ENCODE measurements around the gene SHKBP1.

SHKBP1 gene

DNA sequence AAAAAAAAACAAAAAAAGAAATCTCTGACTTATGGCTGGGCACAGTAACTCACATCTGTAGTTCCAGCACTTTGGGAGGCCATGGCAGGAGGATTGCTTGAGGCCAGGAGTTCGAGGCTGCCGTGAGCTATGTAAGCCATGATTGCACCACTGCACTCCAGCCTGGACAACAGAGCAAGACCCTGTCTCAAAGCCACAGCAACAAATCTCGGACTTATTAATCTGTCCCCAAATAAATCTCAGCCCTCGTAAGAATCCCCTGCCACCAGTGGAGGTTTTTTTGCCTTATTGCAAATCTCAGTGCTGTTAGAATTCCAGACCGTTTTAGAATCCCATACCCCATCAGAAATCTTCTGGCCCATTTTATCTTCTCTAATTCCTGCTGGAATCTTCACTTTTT is 4.9 kb downstream of the SHKBP1 start:
- TF ChIP-seq POLR2AphosphoS5 (IDR thresholded peaks at IDR 0.05; ENCODE audit: low read depth, low read length) (no peak), TAF1 (IDR thresholded peaks at IDR 0.05; ENCODE audit: borderline replicate concordance, low read depth, low read length) (no peak)
- DNase-seq (ENCODE audit: insufficient read length): no peak
- FAIRE-seq: no peak

DNA sequence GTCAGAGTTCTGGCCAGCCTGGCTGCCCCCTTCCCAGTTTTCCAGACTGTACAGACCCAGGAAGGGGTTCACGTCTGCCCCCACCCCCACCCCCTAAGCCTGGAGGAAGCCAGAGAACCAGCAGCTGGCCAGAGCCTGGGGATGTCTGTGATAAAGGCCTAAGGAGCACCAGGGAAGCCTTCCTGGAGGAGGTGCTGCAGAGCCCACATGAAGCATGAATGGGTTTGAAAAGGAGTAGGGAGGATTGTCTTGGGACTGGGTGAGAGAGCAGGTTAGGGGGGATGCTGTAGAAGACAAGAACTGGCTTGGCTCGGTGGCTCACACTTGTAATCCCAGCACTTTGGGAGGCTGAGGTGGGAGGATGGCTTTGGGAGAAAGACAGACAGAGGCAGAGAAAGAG is 5.8 kb downstream of the SHKBP1 start:
- FAIRE-seq: no peak
- TF ChIP-seq POLR2A (IDR thresholded peaks at IDR 0.05; ENCODE audit: low read depth, low read length): no peak
- no peak for TF ChIP-seq POLR2AphosphoS5 (IDR thresholded peaks at IDR 0.05; ENCODE audit: low read depth, low read length)
- no peak for TF ChIP-seq TAF1 (IDR thresholded peaks at IDR 0.05; ENCODE audit: borderline replicate concordance, low read depth, low read length)

DNA sequence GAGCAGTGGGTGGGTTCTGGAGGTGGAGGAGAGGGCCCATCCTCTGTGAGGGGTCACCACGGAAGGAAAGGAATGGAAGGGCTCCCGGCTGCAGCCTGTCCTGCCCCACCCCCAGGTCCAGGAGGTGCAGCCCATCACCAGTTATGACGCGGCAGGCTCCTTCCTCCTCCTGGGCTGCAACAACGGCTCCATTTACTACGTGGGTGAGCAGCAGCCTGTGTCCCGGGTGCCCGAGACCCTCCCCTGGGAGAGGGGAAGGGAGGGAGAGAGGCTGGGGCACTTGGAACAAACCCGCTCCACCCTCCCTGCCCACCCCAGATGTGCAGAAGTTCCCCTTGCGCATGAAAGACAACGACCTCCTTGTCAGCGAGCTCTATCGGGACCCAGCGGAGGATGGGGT is 6.6 kb downstream of the SHKBP1 start:
- FAIRE-seq: no peak
- no peak for DNase-seq (ENCODE audit: insufficient read length)
- no peak for TF ChIP-seq POLR2AphosphoS5 (IDR thresholded peaks at IDR 0.05; ENCODE audit: low read depth, low read length)
- no peak for TF ChIP-seq TAF1 (IDR thresholded peaks at IDR 0.05; ENCODE audit: borderline replicate concordance, low read depth, low read length)
- TF ChIP-seq POLR2A (IDR thresholded peaks at IDR 0.05; ENCODE audit: low read depth, low read length): no peak

More for the DNA sequence above, 5.8 kb downstream of the SHKBP1 start:
- DNase-seq (ENCODE audit: insufficient read length): no peak

DNA sequence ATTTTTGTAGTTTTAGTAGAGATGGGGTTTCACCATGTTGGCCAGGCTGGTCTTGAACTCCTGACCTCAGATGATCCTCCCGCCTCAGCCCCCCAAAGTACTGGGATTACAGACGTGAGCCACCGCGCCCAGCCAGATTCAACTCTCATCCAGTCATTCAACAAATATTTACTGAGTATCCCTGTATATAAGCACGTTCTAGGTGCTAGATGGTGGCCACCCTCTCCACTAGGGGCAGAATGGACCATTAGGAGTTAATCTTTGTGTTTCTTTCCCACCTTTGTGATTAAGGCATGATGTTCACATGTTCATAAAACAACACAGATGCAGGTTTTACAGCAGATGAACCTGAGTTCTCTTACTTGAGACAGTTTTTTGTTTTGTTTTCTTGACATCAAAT is 7.3 kb downstream of the SHKBP1 start:
- no peak for DNase-seq (ENCODE audit: insufficient read length)
- TF ChIP-seq POLR2AphosphoS5 (IDR thresholded peaks at IDR 0.05; ENCODE audit: low read depth, low read length) (no peak), POLR2A (IDR thresholded peaks at IDR 0.05; ENCODE audit: low read depth, low read length) (no peak), TAF1 (IDR thresholded peaks at IDR 0.05; ENCODE audit: borderline replicate concordance, low read depth, low read length) (no peak)
- no peak for FAIRE-seq

DNA sequence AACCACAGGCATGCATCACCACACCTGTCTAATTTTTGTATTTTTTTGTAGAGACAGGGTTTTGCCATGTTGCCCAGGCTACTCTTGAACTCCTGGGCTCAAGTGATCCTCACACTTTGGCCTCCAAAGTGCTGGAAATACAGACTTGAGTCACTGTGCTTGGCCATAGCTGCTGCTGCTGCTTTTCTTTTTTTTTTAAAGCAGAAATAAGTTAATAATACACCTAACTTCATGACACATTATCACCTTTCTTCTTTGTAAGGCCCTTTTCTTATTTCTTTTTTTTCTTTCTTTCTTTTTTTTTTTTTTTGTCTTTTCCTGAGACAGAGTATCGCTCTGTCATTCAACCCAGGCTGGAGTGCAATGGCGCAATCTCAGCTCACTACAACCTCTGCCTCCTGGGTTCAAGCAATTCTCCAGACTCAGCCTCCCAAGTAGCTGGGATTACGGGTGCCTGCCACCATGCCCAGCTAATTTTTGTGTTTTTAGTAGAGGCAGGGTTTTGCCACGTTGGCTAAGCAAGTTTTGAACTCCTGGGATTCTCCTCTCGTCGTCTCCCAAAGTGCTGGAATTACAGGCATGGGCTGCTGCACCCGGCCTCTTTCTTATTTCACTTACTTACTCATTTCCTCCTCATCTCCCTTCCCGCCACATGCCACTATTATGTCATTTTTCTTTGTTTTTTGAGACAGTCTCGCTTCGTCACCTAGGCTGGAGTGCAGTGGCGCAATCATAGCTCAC is 8.7 kb downstream of the SHKBP1 start:
- no peak for FAIRE-seq

DNA sequence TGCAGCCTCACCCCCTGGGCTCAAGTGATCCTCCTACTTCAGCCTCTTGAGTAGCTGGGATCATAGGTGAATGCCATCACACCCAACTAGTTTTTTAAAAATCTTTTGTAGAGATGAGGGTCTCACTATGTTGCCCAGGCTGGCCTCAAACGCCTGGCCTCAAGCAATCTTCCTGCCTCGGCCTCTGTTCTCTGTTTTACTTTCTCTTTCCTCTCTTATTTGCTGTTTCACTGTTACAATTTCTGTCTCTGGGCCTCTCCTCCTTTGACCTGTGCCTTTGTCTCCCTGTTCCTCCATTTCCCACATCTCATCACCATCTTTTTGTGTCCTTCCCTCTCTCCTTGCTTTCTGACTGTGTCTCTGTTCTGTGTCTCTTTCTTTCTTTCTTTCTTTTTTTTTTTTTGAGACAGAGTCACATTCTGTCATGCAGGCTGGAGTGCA is 9.3 kb downstream of the SHKBP1 start:
- no peak for FAIRE-seq
- no peak for DNase-seq (ENCODE audit: insufficient read length)
- TF ChIP-seq POLR2A (IDR thresholded peaks at IDR 0.05; ENCODE audit: low read depth, low read length) (no peak), POLR2AphosphoS5 (IDR thresholded peaks at IDR 0.05; ENCODE audit: low read depth, low read length) (no peak), TAF1 (IDR thresholded peaks at IDR 0.05; ENCODE audit: borderline replicate concordance, low read depth, low read length) (no peak)

More for the DNA sequence above, 8.7 kb downstream of the SHKBP1 start:
- DNase-seq (ENCODE audit: insufficient read length): no peak
- TF ChIP-seq POLR2A (IDR thresholded peaks at IDR 0.05; ENCODE audit: low read depth, low read length) (no peak), TAF1 (IDR thresholded peaks at IDR 0.05; ENCODE audit: borderline replicate concordance, low read depth, low read length) (no peak), POLR2AphosphoS5 (IDR thresholded peaks at IDR 0.05; ENCODE audit: low read depth, low read length) (no peak)

DNA sequence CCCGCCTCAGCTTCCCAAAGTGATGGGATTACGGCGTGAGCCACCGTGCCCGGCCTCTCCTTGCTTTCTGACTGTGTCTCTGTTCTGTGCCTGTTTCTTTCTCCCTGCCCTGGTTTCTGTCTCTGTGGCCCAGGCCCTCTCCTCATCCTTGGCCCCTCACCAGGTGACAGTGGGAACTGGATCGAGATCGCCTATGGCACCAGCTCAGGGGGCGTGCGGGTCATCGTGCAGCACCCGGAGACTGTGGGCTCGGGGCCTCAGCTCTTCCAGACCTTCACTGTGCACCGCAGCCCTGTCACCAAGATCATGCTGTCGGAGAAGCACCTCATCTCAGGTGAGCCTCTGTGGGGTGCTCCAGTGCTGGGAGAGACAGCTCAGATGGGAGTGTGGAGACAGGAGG is 9.9 kb downstream of the SHKBP1 start:
- FAIRE-seq (no peak), DNase-seq (ENCODE audit: insufficient read length) (no peak)
- TF ChIP-seq POLR2AphosphoS5 (IDR thresholded peaks at IDR 0.05; ENCODE audit: low read depth, low read length): no peak
- no peak for TF ChIP-seq TAF1 (IDR thresholded peaks at IDR 0.05; ENCODE audit: borderline replicate concordance, low read depth, low read length)
- TF ChIP-seq POLR2A (IDR thresholded peaks at IDR 0.05; ENCODE audit: low read depth, low read length): no peak

DNA sequence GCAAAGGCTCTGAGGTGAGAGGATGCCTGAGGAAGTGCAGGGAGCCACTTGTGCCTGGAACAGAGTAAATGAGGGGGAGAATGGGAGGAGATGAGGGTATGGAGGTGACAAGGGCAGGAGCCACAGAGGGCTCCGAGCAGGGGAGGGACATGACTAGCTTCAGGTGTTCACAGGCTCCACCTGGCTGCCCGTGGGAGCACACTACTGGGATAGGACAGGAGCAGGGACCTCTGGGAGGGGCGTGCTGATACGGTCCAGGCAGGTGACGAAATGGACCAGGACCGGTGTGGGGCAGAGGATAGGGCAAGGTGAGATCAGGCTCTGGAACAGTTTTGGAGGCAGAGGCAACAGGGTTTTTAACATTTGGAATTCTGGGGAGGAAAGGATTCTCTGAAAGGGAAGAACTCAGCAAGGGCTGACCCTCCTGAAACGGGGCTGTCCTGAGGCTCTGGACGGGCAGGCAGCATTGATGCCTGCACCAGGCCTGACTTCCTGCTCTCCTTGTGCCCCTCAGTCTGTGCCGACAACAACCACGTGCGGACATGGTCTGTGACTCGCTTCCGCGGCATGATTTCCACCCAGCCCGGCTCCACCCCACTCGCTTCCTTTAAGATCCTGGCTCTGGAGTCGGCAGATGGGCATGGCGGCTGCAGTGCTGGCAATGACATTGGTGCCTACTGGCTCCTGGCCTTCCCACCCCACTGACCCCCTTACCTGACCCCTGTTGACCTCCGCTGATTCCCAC is 11.6 kb downstream of the SHKBP1 start:
- no peak for FAIRE-seq
- DNase-seq (ENCODE audit: insufficient read length): no peak
- TF ChIP-seq TAF1 (IDR thresholded peaks at IDR 0.05; ENCODE audit: borderline replicate concordance, low read depth, low read length): no peak
- TF ChIP-seq POLR2AphosphoS5 (IDR thresholded peaks at IDR 0.05; ENCODE audit: low read depth, low read length): no peak
- TF ChIP-seq POLR2A (IDR thresholded peaks at IDR 0.05; ENCODE audit: low read depth, low read length): no peak; the same call in 1 of the 2 replicates

DNA sequence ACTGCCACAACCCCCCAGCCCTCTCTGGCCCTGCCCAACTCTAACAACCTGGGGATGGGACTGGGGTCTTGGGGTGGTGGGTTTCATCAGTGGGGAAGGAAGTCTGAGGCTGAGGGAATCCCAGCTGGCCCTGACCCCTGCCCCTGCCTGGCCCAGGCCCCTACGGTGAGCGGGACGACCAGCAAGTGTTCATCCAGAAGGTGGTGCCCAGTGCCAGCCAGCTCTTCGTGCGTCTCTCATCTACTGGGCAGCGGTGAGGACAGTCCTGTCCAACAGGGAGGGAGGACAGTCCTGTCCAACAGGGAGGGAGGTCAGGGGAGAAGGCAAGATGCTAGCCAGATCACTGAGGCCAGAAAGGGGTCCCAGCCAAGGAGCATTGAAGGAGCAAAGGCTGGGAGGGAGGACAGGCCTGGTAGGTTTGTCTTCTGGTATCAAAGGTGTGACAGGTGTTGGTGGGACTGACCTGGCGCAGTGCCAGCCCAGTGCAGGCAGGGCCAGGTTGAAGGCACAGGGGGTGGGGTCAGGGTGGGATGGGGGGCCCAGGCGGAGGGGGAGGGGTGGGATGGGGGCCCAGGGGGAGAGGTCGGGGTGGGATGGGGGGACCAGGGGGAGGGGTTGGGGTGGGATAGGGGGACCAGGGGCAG is 12.4 kb downstream of the SHKBP1 start:
- DNase-seq (ENCODE audit: insufficient read length) (no peak), FAIRE-seq (no peak)
- TF ChIP-seq POLR2AphosphoS5 (IDR thresholded peaks at IDR 0.05; ENCODE audit: low read depth, low read length) (no peak), POLR2A (IDR thresholded peaks at IDR 0.05; ENCODE audit: low read depth, low read length) (no peak), TAF1 (IDR thresholded peaks at IDR 0.05; ENCODE audit: borderline replicate concordance, low read depth, low read length) (no peak)

DNA sequence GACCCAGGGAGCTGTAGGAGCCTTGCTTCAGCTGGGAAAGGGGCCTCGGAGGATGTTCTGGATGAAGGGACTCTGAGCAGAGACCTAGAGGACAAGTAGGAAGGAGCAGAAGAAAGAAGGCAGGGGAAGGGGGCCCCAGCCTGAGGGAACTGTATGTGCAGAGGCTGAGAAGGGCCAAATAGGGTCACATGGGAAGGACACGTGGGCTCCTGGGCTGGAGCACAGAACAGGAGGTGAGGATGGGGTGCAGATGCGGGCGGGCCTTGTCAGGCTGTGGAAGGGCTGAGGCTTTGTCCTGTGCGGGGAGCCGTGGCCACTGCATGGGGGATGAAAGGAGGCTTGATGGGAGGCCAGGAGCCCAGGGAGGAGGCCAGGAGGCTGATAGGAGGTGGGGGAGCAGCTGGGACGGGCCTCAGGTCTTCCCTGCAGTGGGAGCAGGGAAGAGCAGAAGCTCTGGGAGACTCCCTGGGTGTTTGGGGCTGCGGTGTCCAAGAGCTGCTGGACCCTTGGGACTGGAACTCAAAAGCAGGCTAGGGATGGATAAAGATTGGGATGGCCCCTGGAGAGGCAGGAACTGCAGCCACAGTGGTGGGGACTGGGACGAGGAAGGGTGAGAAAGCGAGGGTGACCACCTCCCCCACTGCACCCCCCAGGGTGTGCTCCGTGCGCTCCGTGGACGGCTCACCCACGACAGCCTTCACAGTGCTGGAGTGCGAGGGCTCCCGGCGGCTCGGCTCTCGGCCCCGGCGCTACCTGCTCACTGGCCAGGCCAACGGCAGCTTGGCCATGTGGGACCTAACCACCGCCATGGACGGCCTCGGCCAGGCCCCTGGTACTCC is 13.1 kb downstream of the SHKBP1 start:
- no peak for DNase-seq (ENCODE audit: insufficient read length)
- FAIRE-seq: no peak
- no peak for TF ChIP-seq TAF1 (IDR thresholded peaks at IDR 0.05; ENCODE audit: borderline replicate concordance, low read depth, low read length)
- TF ChIP-seq POLR2AphosphoS5 (IDR thresholded peaks at IDR 0.05; ENCODE audit: low read depth, low read length): peak; percentile 39
